Mesenchymal stem cell (in vitro differentiated cells and primary cell): ENCODE results near the gene FCSK. TPM values are rescaled to one million over a fixed set of nuclear protein-coding genes. Genes with fewer than 3 reads are reported as not detected.

Experiments
- small RNA-seq: library from polyadenylated mRNA; stranded (forward); fragments of <200 nt; extraction: miRNeasy Mini kit (QIAGEN cat#:217004); gene quantifications from one replicate; pipeline ENCODE3, GENCODE V24; 2013; ENCODE audit warnings: low read depth

Gene FCSK

Small RNA genes lying within 50 kb of the gene (small RNA-seq; reads per million reads assigned to genes)
- gene RNU6-23P (1.7 reads per million), gene RPS27P26 (not detected), gene SNORD111B (583 reads per million, percentile 96 among the genes with 10 or more reads in this experiment)
